Activated naive CD8-positive, alpha-beta T cell treated with anti-CD3 and anti-CD28 coated beads, Interleukin-2, amount 50 U/mL, for 16 hours (primary cell): ENCODE data around the gene ELMO3.

Source experiments
- DNase-seq: peaks from one replicate; pipeline ENCODE4 v3.0.0-alpha.2; 2020; ENCODE audit warnings: low read depth, low spot score

ELMO3 gene

DNA sequence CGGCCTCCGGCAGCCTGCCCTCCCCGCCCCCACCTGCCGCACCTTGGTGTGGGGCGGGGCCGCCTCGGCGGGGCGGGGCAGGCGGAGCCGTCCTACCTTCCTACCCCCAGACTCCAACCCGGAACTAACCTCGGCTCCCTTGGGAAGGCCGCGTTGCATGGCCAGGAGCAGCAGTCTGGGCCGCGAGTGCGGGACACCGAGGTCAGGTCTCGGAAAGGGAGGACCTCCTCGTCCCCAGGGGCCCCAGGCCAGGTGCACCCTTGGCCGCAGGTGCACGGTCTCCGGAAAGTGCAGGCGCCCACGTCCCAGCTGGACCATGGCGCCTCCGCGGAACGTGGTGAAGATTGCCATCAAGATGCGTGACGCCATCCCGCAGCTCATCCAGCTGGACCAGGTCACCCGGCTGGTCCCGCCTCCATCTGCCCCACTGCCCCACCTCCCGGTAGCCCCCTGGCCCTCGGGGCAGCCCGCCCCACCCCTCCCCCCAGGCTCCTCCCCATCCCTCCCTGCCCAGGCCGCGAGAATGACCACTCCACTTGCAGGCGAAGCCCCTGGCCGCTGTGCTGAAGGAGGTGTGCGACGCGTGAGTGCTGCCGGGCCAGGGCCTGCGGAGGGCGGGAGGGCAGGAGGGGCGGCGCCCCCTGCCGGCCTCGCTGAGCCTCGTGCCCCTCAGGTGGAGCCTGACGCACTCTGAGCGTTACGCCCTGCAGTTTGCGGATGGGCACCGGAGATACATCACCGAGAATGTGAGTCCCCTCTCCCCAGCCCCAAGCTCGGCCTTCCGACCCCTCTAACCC is at the start of gene ELMO3:
TSS of gene ELMO3 (plus strand) at position 121 of the 797 bp plus-strand sequence. CDS start at position 317, 196 bp downstream.
- DNase-seq, result no peak

- DNase-seq, result no peak
These were observed 49.5 kb upstream of the ELMO3 start for GRCh38 chr16:67149276-67150046.

GRCh38 chr16:67150047-67150832 is 48.7 kb upstream of the ELMO3 start:
- DNase-seq, result no peak

GRCh38 chr16:67150833-67151396 is 48.0 kb upstream of the ELMO3 start, which contains the start of gene B3GNT9:
Gene B3GNT9 (minus strand): TSS chr16:67150998. CDS start chr16:67150485, 513 bp downstream.
- no peak for DNase-seq

DNA sequence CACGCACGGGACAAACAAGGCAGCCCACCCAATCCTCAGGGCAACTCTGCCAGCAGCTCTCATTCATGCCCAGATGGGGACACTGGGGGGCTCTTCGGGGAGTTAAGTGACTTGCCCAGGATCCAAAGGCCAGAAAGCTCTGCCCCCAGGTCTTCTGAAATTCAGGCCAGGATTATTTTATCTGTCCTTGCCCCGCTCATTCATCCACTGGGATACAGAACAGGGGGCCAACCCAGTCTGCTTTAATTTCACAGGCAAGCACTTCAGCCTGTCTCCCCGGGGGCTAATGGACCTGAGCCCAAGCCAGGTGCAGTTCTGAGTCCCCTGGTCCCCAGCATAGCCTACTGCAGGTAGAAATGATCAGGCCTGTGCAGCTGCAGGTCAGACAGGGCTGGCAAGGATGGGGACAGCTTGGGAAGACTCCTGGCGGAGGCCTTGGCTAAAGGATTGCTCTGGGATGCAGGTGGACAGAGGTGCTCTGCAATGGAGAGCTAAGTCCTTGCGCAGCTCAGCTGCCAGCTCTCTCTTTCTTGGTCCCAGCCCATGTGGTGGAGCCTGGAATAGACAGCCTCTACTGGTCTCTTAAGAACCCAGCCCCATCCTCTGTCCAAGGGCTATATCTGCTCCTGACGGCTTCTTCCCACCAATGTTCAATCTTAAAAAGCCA is 47.4 kb upstream of the ELMO3 start:
- no peak for DNase-seq

DNA sequence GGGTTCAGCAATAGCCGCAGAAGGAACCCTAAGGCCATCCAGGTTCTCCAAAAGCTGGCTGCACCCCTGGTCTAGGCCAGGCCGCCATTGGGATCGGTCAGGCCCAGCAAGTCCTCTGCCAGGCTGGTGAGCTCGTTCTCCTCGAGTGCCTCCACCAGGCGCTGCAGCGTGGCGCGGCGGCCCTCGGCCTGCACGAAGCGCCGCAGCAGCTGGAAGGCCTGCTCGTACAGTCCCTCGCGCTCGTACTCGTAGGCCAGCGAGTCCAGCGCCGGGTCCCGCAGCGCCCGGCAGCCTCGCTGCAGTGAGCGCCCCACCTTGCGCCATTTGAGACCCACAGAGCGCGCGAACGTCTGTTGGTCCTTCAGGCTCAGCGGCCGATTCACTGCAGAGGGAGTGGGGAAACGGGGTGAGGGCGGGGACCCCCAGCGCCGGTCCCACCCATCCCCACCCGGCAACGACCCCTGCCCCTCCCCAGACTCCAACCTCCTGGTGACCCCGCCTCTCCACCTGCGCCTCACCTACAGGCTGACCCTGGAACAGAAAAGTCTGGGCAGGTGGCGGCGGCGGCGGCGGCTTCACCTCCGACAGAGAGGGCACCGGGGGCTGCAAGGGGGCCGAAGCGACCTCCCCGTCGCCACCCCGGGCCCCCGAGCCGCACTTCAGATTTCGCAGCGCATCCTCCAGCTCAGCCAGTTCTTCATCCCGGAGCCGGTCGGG is 44.2 kb upstream of the ELMO3 start:
- no peak for DNase-seq

GRCh38 chr16:67155295-67156142 is 43.4 kb upstream of the ELMO3 start:
- DNase-seq, result peak; percentile 39

DNA sequence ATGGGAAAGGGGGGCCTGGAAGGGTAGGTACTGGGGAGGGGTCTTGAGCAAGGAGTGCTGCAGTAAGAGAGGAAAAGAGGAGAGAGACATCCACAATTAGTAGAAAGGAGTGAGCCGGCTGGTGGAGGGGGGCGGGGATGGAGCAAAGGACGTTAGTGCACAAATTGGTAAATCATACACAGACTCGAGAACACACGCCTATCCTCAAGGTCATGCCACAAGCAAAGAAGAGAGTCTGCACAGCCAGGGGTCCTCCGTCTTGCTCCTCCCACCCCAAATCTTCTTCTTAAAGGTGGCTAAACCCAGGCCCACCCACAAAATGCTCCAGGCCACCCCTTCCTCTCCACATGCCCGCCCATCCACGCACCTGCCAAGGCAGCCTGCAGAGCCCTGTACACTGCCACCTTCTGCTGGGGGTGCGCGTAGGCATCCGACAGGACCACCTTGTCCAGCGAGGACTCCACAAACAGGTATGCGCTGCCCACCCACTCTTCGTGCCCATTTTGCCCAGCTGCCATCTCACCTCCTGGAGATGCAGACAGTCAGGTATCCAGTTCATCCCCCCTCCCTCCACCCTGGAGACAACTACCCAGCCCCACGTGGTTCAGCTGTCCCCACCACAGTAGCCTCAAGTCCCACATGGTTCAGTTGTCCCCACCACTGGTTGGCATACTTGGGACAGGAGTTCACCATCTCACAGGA is 42.6 kb upstream of the ELMO3 start:
- no peak for DNase-seq

DNA sequence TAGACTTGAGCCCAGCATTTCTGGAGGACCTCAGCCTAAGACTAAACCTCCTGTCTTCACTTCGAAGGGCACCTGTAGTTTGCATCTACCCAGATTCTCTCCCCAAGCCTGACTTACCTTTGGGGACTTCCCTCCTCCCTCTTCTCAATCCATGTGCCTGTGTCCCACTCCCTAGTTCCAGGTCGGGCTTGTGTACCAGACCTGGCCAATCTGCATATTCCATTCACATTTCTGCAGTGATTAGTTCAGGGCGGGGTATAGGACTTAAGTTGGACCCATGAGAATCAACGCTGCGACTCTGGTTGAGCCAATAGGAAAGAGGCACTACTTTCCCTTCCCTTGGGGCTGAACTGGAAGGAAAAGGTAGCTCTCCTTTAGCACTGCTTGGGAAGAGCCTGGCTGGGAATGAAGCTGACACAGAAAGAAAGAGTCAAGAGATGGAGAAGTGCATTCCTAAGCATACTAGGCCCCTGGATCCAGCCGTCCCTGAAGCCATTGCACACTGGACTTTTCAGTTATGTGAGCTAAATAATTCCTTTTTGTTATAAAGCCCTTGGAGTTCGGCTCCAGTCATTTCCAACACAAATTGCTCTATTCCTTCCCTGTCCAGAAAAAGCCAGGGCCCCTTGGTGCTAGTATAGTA is 41.7 kb upstream of the ELMO3 start:
- no peak for DNase-seq

- no peak for DNase-seq
These were observed 40.9 kb upstream of the ELMO3 start for GRCh38 chr16:67157892-67158635.

DNA sequence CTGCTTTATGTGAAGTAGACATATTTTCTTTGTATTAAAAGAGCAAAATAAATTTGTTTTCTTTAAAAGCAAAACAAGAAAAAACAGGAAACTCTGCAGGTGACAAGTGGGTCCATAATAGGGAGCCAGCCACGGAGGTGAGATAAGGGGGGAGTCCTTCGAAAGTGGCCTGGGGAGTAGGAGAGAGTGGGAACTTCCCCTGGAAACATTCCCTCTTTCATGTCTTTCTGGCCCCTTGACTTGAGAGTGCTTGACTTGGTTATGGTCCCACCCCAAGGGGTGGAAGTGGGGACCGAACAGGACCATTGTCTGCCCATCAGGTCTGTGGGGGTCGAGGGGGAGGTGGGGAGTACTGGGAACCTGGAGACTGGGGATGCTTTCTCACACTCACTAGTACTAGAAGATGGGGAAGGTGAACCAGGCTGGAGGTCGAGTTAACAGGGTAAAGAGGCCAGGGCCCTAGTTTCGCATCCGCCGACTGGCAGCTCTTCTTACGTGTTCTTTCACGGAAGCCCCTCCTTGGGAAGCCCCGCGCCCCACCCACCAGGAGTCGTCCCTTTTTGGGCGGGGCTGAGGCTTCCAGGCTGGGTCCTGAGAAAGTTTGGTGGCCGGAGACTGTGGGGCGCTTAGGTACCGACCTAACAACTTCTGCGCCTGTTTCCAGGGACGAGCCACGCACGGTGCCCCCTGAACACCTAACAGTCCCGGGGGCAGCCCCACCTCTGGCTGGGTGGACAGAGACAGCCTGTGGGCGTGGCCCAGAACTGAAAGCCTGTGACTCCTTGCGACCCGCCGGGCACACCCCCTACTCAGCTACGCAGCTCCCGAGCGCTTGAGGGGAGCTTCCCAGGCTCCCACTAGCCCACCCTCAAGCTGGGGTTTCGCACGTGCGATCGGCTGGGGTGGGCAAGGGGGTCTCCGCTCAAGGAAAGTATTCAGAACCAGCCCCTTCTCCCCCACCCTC is 40.0 kb upstream of the ELMO3 start:
- DNase-seq, result no peak

DNA sequence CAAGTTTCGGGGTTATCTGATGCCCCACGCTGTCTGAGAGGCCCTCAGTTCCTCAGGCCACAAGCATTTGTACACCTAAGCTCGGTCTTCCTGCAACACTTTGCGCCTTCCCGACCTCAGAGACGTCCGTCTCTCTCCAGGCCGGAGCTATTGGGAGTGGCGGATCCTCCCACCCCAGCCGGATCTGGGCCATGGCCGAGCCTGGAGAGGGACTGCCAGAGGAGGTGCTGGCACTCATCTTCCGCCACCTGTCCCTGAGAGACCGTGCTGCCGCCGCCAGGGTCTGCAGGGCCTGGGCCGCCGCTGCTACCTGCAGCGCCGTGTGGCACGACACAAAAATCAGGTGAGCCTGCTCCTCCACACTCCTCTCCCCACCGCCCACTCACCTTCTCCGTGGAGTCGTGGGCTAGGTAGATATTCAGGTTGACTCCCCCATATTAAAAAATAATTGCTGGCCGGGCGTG is 37.3 kb upstream of the ELMO3 start:
- no peak for DNase-seq

GRCh38 chr16:67162506-67163163 is 36.3 kb upstream of the ELMO3 start:
- no peak for DNase-seq

GRCh38 chr16:67163164-67163998 is 35.5 kb upstream of the ELMO3 start:
- DNase-seq, result no peak

DNA sequence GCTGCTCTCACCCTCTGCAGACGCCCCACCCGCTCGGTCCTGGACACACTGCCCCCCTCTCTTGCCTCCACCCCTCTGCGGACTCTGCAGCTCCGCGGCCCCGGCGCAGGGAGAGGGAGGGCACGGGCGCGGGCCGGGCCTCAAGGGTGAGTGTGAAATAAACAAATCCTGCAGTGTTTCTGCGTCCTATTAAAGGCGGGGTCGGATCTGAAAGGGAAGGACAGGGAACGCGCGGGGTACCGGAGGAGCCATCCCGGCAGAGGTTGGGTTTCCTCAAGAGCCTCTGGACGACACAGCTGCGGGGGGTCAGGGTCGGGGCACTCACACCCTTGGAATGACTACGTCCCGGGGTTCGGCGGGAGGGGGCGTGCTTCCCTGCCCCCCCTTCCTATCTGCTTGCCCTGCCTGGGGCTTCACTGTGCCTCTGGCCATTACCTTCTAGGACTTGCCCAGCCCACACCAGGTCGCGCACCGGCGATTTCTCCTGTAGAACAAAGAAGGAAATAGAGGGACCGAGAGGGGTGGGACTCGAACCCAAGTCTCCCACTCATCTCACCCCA is 34.9 kb upstream of the ELMO3 start:
- no peak for DNase-seq
